Measurements from ENCODE around the gene TICRR.

TICRR gene

DNA sequence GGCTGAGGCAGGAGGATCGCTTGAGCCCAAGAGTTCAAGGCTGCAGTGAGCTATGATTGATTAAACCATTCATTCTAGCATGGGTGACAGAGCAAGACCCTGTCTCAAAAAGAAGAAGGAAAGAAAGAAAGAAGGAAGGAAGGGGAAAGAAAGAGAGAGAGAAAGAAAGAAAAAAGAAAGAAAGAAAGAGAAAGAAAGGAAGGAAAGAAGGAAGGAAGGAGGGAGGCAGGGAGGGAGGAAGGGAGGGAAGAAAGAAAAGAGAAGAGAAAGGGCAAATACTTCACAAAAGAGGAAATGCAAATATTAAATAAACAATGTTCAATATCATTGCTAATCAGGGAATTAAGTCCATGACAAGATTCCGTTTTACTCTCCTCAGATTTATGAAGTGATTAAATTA lies 84.0 kb downstream of the TICRR start:
- no peak for TF ChIP-seq CTCF (IDR thresholded peaks at IDR 0.05; ENCODE audit: borderline replicate concordance, insufficient read depth, low read depth, low read length)
- H3K4me3 ChIP-seq (ENCODE audit: low read depth, low read length), result no peak overlapping the region

GRCh38 chr15:89660556-89660955 lies 85.3 kb downstream of the TICRR start:
- TF ChIP-seq CTCF (IDR thresholded peaks at IDR 0.05; ENCODE audit: borderline replicate concordance, insufficient read depth, low read depth, low read length), result no peak

GRCh38 chr15:89662893-89663626 lies 87.8 kb downstream of the TICRR start:
- no peak for TF ChIP-seq CTCF (IDR thresholded peaks at IDR 0.05; ENCODE audit: borderline replicate concordance, insufficient read depth, low read depth, low read length)
- H3K4me3 ChIP-seq (ENCODE audit: low read depth, low read length), result no peak overlapping the region

More at GRCh38 chr15:89660556-89660955, 85.3 kb downstream of the TICRR start:
- H3K4me3 ChIP-seq (ENCODE audit: low read depth, low read length), result no peak overlapping the region

DNA sequence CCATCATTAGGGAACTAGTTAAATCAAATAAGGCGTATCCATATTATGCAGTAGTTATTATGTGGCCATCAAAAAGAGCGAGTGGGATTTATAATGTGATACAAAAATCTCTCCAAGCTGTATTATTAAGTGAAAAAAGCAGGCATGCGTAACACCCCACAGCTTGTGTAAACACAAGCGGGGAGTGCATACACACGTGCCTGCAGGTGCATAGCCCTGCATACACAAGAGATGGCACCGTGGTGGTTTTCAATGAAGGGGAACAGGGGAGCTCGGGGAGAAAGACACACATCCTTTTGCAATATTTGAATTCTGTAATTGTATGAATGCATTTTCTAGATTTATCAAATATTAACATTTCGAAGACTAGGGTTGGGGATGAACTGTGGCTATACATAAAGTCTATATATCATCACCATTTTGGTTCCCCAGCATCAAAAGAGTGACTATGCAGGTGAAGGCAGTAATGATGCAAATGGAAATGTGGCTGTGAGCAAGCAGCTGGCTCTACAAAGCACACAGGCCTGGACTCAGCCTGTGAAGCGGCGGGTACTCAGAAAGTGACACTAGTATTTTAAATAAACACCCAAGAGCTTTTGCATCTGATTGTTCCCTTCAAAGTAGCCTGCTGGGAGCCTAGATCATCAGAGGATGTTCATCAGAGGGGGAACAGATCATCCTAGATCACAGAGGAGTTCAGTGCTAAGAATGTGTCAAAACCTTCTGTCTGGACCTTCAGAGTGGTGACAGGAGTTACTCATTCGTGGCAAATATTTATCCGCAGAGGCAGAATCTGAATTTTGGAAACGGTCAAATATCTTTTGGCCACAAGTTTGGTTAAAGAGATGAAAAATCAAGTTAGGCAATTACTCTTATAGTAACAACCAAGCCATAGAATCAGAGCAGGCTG lies 89.4 kb downstream of the TICRR start:
- H3K4me3 ChIP-seq (ENCODE audit: low read depth, low read length), result no peak overlapping the region
- no peak for TF ChIP-seq CTCF (IDR thresholded peaks at IDR 0.05; ENCODE audit: borderline replicate concordance, insufficient read depth, low read depth, low read length)

DNA sequence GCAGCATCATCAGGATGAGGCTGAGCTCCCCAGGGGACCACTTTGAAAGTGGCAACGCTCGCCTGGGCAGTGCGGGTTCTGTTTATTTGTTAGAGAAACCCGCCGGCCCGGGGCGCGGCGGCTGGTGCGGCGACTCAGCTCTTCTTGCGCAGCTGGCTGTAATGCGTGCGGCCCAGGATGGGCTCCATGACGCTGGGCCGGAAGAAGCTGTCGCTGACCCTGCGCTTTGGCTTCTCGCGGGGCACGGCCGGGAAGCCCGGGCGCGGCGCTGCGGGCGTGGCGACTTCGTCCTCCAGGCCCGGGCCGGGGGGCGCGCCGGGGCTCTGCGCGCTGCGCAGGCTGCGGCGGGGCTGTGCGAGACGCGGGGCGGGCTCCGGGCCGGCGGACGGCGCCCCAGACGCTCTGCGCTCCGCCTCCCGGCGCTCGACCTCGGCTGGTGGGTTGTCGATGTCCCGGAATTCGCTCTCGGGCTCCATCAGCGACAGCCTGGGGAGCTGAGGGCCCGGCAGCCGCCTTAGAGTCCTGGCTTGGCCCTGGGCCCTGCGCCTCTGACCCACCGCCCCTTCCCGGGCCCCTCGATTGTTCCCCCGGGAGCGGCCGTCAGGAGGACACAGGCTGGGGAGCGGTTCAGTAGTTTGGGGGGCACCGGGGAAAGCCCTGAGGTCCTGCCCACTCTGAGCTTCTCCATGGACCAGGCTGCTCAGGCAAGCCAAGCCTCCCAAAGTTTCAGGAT lies 90.3 kb downstream of the TICRR start:
- TF ChIP-seq CTCF (IDR thresholded peaks at IDR 0.05; ENCODE audit: borderline replicate concordance, insufficient read depth, low read depth, low read length), result no peak
- H3K4me3 ChIP-seq (ENCODE audit: low read depth, low read length), result no peak overlapping the region

- TF ChIP-seq CTCF (IDR thresholded peaks at IDR 0.05; ENCODE audit: borderline replicate concordance, insufficient read depth, low read depth, low read length), result no peak
- no peak overlapping the region for H3K4me3 ChIP-seq (ENCODE audit: low read depth, low read length)
Observed at GRCh38 chr15:89666184-89666857, 91.1 kb downstream of the TICRR start.

All from GM12875 (cell line).